HG03432 (cell line): Measurements from ENCODE around the gene MAP2K5.

ENCODE experiments used
- ATAC-seq: cut with Tn5 transposase; IDR thresholded peaks from one replicate; pipeline ENCODE4 v1.9.1; 2021; ENCODE audit warnings: mild to moderate bottlenecking, moderate library complexity; ENCODE audit not compliant: unreplicated experiment

The MAP2K5 gene

DNA sequence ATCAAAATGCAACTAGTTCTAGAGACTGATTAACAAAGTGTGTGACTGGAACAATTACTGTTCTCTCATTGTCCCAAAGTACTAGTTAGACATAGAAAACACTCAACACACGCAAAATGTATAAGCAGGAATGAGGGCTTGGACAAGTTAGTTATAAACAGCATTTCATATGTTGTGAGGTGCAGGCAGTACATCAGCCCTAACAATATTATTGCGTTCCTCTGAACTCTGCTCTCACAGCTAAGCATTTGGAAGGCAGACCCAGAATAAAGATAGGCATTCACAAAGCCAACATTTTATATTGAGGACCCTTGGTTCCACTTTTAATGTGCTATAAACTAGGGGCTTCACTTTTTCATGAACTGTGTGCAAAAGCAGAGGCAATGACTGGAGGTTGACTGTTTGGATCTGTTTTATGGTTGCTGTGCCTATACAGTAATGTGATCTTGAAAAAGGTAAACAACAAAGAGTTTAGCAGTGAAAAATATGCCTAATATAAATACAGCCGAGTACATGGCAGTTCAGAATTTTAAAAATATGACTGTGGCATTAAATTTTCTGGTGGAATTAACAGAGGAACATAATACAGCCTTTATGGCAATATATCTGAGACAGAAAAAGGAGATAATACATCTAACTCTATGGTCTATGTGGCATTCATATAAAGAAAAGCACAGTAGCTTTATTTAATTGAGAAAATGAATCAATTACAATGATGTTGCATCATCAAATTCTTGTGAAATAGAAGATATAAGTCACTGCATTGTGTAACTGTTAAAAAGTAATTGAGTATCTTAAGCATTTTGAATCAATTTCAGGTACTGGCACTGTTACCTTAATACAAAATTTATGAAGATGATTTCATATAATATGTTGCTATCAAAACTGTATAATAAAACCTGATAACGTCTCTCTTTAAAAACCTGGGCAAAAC is 202.8 kb downstream of the MAP2K5 start:
- ATAC-seq, result no peak

DNA sequence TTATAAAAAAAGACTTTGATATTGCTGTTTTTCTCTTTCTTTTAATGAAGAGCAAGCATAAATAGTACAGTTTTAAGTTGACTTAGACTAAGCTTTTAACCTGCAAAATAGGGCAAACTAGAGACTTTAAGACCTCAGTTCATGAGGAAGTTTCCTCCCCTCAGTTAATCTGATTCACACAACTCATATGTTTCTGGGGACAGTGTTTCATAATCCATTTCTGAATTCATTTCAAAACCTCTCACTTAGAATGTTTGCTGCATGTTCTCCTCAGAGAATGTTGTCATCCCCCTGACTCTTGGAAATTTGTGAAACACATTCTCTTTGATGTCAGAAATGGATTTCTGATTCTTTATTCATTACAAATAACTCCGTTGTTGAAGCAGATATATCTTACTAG is 203.5 kb downstream of the MAP2K5 start:
- no peak for ATAC-seq

DNA sequence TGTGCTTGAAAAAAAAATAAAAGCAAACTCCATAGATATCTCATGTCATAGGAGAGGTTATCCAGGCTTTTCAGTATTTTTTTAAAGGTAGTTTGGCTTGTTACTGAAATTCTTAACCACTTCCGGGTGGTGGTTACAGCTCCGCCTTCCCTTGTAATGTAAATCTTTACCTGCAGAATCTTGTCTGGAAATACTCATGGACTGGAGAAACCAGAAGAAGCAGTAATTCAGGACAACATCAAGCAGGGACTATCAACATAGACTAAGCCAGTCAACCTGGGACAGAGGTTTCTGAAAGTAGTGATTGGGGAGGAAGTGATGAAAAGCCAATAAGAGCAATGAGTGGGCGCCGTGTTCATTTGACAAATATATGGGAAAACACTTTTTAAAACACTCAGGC is 203.9 kb downstream of the MAP2K5 start:
- no peak for ATAC-seq

DNA sequence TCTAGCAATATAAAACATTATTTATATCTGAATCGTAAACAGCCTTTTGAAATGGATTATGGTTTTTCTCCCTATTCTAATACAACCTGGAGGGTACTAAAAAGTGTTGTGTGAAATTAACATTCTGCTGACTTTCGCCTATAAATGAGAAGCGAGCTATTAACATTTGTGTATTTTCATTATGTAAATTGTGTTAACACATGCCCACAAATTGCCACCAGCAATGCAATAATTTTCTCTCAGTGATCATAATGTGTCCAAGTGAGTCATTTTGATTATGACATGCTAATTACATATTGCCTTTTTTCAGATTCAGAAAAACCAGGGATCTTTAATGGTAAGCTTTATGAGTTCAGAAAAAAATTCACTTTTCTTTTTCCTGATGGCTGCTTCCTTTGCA is 205.4 kb downstream of the MAP2K5 start:
- no peak for ATAC-seq

DNA sequence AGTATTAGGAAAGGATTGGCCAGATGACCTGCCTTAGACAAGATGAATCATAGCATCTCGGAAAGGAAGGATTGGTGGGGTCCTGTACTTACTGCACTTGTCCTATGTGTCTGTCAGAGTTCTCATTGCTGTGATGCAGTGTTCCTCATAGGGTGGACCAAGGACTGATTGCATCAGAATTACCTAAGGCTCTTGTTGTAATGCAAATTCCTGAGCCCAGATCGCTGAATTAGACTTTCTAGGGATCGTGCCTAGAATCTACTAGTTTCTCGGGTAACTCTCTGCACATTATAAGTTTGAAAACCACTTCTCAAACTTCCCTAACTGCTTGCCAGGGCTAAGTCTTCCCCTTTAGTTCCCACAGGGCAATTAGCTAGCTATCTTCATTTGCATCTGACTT is 207.9 kb downstream of the MAP2K5 start:
- no peak for ATAC-seq

DNA sequence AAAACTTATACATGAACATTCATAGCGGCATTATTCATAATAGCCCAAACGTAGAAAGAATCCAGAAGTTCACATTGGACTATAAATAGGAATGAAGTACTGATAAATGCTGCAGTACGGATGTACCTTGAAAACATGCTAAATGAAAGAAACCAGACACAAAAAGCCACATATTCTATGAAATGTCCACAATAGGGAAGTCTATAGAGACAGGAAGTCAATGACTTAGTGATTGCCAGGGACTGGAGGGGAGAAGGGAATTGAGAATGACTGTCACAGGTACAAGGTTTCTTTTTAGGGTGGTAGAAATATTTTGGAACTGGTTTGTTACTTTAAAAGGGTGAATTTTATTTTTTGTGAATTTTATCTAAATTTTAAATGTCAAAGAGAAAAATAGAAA is 211.4 kb downstream of the MAP2K5 start:
- no peak for ATAC-seq

DNA sequence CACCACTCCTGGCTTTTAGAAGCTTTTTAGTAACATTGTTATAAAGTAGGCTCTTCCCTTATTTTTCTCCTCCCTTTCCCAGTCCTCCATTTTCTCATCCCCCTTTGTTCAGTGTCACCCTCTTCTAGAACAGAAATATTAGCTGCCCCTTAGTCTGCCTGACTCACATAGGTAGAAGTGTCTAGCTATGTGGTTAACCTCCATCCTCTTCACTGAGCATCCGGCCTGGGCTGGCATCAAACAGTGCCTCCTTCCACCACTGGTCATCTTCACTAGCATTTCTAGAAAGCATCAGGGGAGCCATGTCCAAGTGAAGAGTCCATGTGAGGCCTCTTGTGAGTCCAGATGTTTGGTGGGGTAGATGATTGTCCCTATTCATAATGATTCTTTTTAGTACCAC is 212.8 kb downstream of the MAP2K5 start:
- ATAC-seq, result no peak

DNA sequence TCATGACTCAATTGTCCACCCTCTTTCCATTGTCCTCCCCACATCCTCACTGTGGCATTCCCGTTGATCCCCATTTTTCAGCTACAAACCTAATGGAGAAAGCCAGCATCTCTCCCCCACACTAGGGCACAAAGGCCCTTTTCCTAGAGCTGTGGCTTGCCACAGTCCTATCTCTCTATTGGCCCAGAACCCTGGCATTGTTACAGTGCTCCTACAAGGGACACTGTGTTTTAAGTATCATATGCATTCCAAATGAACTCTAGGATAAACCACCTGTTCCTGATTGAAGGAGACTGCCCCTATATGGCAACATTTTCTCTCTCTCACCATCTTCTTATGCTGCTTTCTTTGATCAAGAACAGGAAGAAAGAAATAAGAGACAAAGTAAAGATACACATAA is 213.4 kb downstream of the MAP2K5 start:
- no peak for ATAC-seq

DNA sequence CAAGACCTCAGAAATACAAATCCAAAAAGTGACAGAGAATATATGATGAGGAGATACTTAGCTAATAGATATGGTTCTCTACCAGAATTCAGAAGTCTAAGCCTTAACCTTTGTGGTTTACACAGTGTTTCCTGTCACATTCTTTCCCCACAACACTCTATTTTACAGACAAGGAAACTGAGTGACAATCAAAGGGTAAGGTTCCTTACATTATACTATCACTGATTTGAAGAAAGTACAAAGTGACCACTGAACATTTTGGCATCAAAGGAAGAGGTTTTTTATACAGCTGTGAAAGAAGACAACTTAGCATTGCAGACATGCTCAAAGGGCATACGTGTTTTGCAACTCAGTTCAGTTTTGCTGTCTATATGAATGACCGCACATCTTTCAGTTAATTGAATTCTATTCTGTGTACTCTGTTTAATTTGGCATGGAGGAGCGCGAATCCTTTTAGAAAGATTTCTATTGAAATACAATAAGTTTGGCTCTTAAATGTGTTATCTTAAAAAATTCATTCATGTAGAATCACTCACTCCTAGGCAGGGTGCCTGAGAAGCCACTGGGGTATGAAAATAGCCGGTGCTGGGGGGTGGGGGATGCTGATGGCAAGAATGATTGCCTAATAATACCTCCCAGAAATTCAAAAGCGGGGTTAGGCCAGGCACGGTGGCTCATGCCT is 216.3 kb downstream of the MAP2K5 start:
- no peak for ATAC-seq

DNA sequence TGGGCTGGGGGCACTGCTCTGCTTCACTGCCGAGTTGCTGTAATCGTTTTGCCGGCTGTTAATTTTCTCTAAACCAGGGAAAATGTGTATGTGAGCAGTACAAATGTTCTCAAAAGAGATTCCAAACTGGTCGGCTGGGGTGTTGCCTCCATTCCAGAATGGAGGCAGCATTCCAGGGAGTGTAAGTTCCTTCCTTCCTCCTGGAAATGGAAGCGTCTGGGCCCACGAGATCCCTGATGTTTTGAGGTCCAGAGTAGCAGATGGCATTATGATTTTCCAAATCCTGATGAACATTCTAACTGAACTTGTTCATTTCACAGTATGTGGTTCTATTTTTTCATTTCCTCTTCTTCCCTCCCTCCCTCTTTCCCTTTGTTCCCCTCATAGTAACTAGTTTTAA is 218.4 kb downstream of the MAP2K5 start:
- no peak for ATAC-seq

DNA sequence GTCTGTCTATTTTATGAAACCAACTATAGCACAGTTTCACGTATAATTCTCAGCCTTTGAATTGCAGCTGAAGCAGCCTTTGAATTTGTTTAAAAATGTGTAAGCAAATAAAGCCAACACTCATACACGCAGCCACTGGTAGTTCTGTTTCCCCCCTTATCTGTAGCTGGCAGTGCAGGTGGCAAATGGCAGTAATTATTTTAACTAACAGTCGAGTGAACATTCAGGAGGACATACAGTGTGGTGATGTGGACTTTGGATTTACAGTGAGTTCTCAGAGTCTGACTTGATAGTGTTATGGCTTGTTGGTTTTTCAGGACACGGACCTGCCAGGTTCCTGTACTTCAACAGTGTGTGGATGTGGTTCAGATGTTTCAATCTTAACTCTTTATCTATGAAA is 218.8 kb downstream of the MAP2K5 start:
- no peak for ATAC-seq

DNA sequence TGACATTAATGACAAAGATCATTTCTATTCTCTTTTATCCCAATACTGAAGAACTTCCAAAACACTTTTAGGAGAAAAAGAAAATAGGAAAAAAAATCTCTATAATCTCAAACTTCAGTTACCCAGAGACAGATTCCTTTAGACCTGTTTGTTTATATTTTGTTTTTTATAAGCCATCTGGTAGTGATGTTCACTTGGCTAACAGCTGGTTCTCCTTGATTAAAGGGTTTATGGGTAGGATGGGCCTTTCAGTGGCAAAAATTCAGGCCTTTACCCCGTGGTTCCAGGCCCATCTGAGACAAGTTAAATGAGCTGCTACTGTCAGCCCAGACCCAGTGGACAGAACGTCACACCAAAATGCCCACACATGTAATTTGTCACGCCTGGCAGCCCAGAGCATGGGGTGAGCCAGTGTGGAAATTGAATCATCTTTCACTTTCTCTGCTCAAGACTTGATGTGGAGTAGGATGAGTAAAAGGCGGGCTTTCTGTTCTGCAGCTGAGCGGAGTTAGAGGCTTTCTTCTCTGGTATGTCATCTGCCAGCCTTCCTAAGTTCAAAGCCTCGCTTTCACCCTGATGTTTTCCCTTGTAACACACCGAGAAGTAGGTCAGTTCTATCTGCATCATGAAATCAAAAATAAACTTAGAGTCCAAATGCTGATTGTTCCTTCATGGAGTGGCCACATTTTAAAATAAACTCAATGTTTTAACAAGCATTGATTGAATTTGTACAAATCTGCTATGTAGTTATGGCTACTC is 220.3 kb downstream of the MAP2K5 start:
- ATAC-seq, result peak; percentile 88

DNA sequence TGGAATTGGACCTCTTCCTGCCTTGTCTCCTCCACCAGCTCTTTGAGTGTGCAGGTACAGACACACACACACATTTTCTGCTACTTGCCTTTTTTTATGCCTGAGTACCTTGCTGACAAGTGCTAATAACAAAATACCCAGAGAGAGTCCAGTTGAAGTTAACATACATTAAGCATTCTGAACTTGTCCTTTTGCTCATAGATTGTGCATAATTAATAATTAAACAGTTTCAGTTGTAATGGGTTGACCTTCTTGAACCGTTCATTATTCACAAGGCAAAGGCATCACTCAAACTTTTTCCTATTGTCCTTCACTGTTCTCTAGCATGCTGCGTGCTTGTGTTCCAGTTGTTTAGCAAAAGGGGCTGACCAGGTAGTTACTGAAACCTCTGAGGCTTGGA is 223.2 kb downstream of the MAP2K5 start:
- no peak for ATAC-seq

DNA sequence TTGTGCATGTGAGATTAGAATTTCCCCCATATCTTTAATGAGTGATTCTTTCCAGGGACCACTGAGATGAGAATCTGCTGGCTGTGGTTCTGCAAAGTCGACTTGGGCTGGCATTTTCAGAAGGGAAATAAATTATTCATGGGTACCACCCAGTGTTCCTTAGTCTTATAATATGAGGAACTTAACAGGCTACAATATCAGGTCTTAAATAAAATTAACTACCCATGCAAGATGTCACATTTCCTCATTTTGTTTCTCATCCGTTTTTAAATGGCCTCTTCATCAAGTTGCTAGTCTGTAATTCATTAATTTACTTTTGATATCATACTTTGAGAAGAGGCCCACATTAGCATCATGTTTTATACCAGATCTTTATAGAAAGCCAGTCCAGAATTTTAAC is 224.5 kb downstream of the MAP2K5 start:
- ATAC-seq, result no peak

DNA sequence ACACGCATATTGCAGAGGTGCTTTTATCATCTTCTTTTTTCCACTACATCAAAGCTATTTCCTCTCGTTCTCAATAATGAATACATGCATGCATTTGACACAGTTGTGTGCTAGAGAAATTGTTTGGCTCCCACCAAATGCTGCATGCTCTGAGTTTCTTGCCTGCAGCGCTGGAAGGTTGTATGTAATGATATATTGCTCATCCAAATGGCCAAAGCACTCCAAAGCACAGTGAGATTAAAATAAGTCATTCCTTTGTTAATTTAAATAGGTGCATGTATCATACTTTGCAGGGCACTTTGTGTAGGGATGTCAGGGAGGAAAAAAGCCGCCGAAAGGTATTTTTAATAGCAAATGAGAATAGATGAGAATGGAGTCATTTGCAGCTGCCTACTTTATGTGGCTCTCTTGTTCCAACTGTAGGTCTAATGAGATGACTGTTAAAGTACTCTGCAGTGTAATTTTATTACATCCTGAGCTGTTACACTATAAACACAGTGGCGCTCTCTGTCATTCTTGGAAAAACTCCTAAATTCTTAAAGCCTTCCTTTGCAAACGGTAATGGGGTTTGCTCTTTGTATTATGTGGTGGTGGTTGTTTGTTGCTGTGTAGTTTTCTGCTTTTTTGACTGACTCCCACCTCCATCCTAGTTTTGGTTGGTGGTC is 225.9 kb downstream of the MAP2K5 start:
- no peak for ATAC-seq

DNA sequence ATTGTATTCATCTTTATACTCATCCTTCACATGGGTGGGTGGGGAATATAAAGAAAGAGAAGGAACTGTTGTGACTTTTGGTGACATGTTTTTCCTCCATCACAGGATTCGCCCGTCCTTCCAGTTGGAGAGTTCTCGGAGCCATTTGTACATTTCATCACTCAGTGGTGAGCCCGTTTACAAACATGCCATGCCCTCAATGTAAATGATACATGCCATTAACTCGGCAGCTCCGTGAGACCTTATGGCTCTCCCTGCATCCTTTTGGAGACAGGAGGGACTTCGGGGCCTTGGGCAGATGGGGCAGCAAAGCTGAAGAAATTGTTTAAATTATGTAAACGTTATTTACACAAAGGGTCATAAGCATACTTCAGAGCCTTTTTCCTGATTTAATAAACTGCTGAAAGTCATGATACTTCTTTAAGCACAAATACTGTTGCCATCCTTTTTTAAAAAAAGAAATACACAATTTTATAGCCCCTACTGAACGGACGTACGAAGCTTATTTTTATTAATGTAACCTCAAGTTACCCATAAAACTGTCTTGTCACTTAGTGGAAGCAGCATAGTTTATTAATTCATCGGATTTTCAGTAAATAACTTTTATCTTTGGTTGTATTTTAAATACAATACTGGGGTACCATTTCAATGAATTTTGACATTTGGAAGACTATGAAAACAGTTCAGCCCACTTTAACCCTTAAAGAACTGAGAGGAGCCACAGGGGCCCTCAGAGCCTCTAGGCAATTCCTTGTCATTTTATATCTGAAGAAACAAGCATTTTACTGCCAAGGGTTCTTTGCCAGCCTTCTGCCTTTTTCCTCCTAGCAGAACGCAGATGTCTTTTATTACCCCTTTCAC is 227.2 kb downstream of the MAP2K5 start:
- no peak for ATAC-seq

DNA sequence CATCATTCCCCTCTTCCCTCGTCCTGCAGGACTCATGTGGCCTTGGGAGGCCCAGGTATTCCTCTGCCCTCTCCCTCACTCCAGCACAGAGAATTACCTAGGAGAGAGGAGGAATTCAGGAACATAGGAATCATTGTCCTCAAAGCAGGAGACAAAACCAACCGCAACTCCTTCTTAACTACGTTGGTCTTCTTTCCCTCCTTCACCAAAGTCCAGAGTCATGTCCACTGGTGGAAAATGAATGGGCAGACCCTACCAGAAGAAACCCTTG is 227.8 kb downstream of the MAP2K5 start:
- ATAC-seq, result no peak

DNA sequence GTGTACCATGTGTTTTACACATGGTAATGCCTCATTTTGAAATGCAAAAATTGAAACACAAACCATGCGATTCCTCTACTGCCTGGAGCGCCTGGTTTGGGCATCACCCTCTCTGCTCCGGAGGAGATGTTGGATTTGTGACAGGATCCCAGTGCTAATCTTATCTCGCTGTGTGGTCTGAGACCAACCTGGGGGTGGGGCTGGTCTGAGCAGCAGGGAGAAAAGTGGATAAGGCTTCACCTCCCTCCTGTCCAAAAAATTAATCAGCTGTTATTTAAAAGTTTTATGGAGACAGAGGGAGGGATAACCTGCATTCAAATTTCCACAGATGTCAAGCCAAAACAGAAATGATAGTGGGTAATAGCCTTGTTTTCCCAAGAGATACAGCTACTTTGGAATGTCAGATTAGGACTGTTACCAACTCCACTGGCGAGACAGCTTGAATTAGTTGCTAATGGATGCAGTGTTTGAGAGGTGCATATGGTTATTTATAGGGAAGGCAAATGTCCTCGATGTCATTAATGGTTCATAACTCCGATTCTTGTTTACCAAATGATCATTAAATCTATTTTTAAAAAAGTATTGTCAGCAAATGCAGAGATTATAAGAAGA is 228.8 kb downstream of the MAP2K5 start:
- ATAC-seq, result no peak

DNA sequence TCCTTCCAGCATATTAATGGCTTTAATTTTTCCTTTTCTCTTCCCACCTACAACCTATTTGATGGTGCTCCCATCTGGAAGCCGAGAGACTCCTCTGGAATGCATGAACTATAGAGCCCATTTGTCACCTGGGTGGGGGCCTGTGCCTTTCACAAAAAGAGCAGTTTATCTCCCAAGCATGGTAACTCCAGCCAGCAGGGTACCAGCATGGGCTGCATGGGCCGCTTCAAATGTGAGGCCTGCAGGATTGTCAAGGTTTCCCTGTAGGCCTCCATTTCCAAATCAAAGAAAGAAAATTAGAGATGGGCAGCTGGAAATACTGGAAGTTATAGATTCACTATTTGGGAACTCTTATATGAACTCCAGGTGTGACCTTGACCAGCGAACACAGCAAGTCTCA is 232.1 kb downstream of the MAP2K5 start:
- ATAC-seq, result no peak

DNA sequence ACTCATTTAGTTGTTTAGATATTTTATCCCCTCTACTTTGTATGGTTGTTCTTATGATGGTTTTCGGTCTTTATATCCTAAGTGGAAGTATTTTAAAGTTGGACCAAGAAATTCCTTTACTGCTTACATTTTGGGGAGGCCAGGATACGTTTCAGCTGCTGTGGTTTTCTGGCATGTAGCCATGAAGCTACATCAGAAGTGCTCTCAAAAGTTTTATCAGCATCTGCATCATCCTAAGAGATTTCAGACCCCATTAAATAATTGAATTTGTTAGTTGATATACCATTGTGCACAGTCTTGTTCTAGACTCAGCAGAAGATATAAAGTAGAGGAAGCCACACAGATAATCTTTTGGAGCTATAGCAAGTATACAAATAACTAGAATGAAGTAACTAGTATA is 232.7 kb downstream of the MAP2K5 start:
- no peak for ATAC-seq
